Pancreas (tissue), 10 donors: ENCODE data around the gene GCFC2. TPM values are rescaled to one million over a fixed set of nuclear protein-coding genes. Genes with fewer than 3 reads are reported as not detected.

Source experiments
- ATAC-seq, 4 donors: fragments of 200-7000 bp; cut with Tn5 transposase; one replicate each; pipeline versions ENCODE4 v1.8.0 to v1.9.1; 2020; ENCODE audit warnings: mild to moderate bottlenecking in 4 of 4, moderate library complexity in 4 of 4
- DNase-seq, 6 donors: peaks; one replicate each; pipeline ENCODE4 v3.0.0-alpha.2; 2020
- FAIRE-seq: peaks from 2 replicates; lab custom pipeline; 2012; peaks lifted over from hg19 to GRCh38; lab: Jason Lieb, UNC
- H3K27ac ChIP-seq, 4 donors: fragments of 200-600 bp; sonication (generic); 1 replicate in 3 of 4; 2 replicates in 1 of 4; pipeline versions ENCODE4 v1.5.0 to v1.8.0; 2020
- H3K27me3 ChIP-seq, 4 donors: fragments of 200-600 bp; one replicate each; pipeline ENCODE4 v1.8.0; 2021
- H3K36me3 ChIP-seq, 3 donors: fragments of 200-600 bp; sonication (generic) in 1 of 3; one replicate each; pipeline versions ENCODE4 v1.5.0 to v1.8.0; 2020 to 2021
- H3K4me1 ChIP-seq, 3 donors: fragments of 200-600 bp; one replicate each; pipeline ENCODE4 v1.8.0; 2021
- H3K4me3 ChIP-seq, 4 donors: fragments of 200-600 bp; sonication (generic) in 2 of 4; one replicate each; pipeline versions ENCODE4 v1.5.0 to v1.8.0; 2020 to 2021
- H3K9me3 ChIP-seq, 4 donors: fragments of 200-600 bp; one replicate each; pipeline ENCODE4 v1.8.0; 2021
- CTCF ChIP-seq, 4 donors: fragments of 200-600 bp; sonication (generic) in 3 of 4; IDR thresholded peaks; one replicate each; pipeline versions ENCODE4 v1.5.0 to v1.8.0; 2021; ENCODE audit warnings: antibody characterized with exemption in 4 of 4
- WGBS, 2 donors: extraction: QIAGEN DNeasy Blood & Tissue Kit; methylation state at CpG; one replicate each; pipeline ENCODE4 v1.1.7; 2013; 5-methylcytosine and 5-hydroxymethylcytosine counted together
- intact Hi-C, 3 donors: fragments of 100-400 bp; cut with DNase I; formaldehyde crosslinking; loops; one replicate each; pipeline versions ENCODE4 v1.11.1 to v1.14.2; 2022
- polyA plus RNA-seq, 2 donors: library from polyadenylated mRNA; stranded (reverse); fragments of 200-250 nt; gene quantifications; one replicate each; pipeline ENCODE4 v1.2.3, GENCODE V29; 2013
- total RNA-seq, 6 donors: library from RNA; stranded (reverse); fragmentation: NEBNext Ultra II Directional in 4 of 6; extraction: Animal tissue kit (Norgen Biotek cat#: 25700) in 4 of 6; gene quantifications; one replicate each; pipeline versions ENCODE4 v1.2.1 to v1.2.4, GENCODE V29; 2021 to 2023
- donor health status: healthy with polysubstance abuse.
- donor health status: DM: no; HTN: no; CAD: no; lungs with moderate emphysema.
- donor health status: DM: no; HTN: no; CAD: no.
- donor health status: control.
- donor health status: control.
- donor health status: Bipolar disorder and iron deficiency.
- donor health status: DM: yes; HTN: yes; CAD: no.
- donor health status: DM: no; HTN: no; CAD: no.
- donor health status: DM: no; HTN: no; CAD: no.
- donor health status: DM: yes; HTN: yes; CAD: no.

Gene GCFC2
- total and polyA plus RNA-seq, 8 donors, result 11.5 to 22.5 (median 14.6) TPM

GRCh38 chr2:75637568-75637967 lies 73.1 kb downstream of the GCFC2 start:
- intact Hi-C loops, result no loop called here
- Histone ChIP-seq H3K27me3 (no peaks in the 10 kb centered on the region), H3K9me3 (no peaks in the 10 kb centered on the region), H3K36me3 (no peaks in the 10 kb centered on the region), H3K4me3 (no peak overlapping the region), H3K4me1 (peaks cover 4 to 9% (median 6%) of the 10 kb centered on the region in 3 donors), H3K27ac (no peak overlapping the region)
- FAIRE-seq (no peak), ATAC-seq (no peak), DNase-seq (no peak)
- TF ChIP-seq CTCF (IDR thresholded peaks at IDR 0.05), result no peak
- 35 to 38% methylated on average over 1 of the region's 1 CpG for WGBS, 2 donors

- H3K9me3 ChIP-seq, result no peaks in the 10 kb centered on the region
- no peak for ATAC-seq
- TF ChIP-seq CTCF (IDR thresholded peaks at IDR 0.05), result no peak
- intact Hi-C loops, result no loop called here
- no peak for DNase-seq
- no peak overlapping the region for H3K27ac ChIP-seq
- no peak overlapping the region for H3K4me3 ChIP-seq
- H3K4me1 ChIP-seq, result peaks cover 0 to 9% (median 3%) of the 10 kb centered on the region in 3 donors
- 44 to 99% methylated on average over 1 of the region's 1 CpG for WGBS, 2 donors
- no peak for FAIRE-seq
- H3K27me3 ChIP-seq, result no peaks in the 10 kb centered on the region
- H3K36me3 ChIP-seq, result no peaks in the 10 kb centered on the region
These were observed 75.8 kb downstream of the GCFC2 start for GRCh38 chr2:75634945-75635344.

- WGBS, 2 donors, result 57 to 73% methylated on average over 3 of the region's 3 CpGs
These were observed 77.1 kb downstream of the GCFC2 start for GRCh38 chr2:75633620-75634019.

GRCh38 chr2:75632813-75633212 lies 77.9 kb downstream of the GCFC2 start:
- no peak overlapping the region for H3K27ac ChIP-seq

More at GRCh38 chr2:75633620-75634019, 77.1 kb downstream of the GCFC2 start:
- Histone ChIP-seq H3K9me3 (no peaks in the 10 kb centered on the region), H3K27ac (no peak overlapping the region), H3K27me3 (peaks cover 0 to 3% (median 0%) of the 10 kb centered on the region in 4 donors), H3K4me3 (no peak overlapping the region), H3K36me3 (no peaks in the 10 kb centered on the region), H3K4me1 (peaks cover 0 to 9% (median 3%) of the 10 kb centered on the region in 3 donors)
- FAIRE-seq, result no peak
- intact Hi-C loops, result no loop called here
- TF ChIP-seq CTCF (IDR thresholded peaks at IDR 0.05), result no peak
- DNase-seq, result no peak
- ATAC-seq, result no peak

More at GRCh38 chr2:75632813-75633212, 77.9 kb downstream of the GCFC2 start:
- 25 to 34% methylated on average over 1 of the region's 1 CpG for WGBS, 2 donors
- peaks cover 0 to 9% (median 3%) of the 10 kb centered on the region in 3 donors for H3K4me1 ChIP-seq
- TF ChIP-seq CTCF (IDR thresholded peaks at IDR 0.05), result no peak
- no peak for FAIRE-seq
- no peaks in the 10 kb centered on the region for H3K9me3 ChIP-seq
- intact Hi-C loops, result no loop called here
- H3K4me3 ChIP-seq, result no peak overlapping the region
- ATAC-seq, result peak in 1 of 4 donors; percentile 67
- H3K27me3 ChIP-seq, result peaks cover 0 to 3% (median 0%) of the 10 kb centered on the region in 4 donors
- peak in 1 of 6 donors; percentile 32 for DNase-seq
- no peaks in the 10 kb centered on the region for H3K36me3 ChIP-seq
